C1 segment of cervical spinal cord (tissue), 14 donors: ENCODE data around the gene OR6J1.
A peak's percentile ranks its signal among the peaks of the same experiment; 100 is the strongest.
"Not testable (repeated sequence)": the region's sequence is repeated elsewhere in the genome, so short reads cannot be mapped to it uniquely, and the experiment has no call there.

Source experiments
- DNase-seq, 14 donors: peaks; one replicate each; lab custom pipeline; 2025; lab: John Stamatoyannopoulos, UW

OR6J1 gene

GRCh38 chr14:22644305-22644635 lies at the start of gene OR6J1:
Gene OR6J1, minus strand, starts transcription at chr14:22644352. Its CDS starts 9,541 bp downstream, at chr14:22634811.
- DNase-seq: no peak

- DNase-seq: no peak
These were observed 48.0 kb upstream of the OR6J1 start for GRCh38 chr14:22692194-22692593.

- no peak for DNase-seq
These were observed 47.0 kb upstream of the OR6J1 start for GRCh38 chr14:22691171-22691570.

- DNase-seq: no peak
These were observed 45.0 kb upstream of the OR6J1 start for GRCh38 chr14:22689199-22689598.

- DNase-seq: not testable (repeated sequence)
These were observed 43.8 kb upstream of the OR6J1 start for GRCh38 chr14:22687969-22688368.

- not testable (repeated sequence) for DNase-seq
These were observed 42.0 kb upstream of the OR6J1 start for GRCh38 chr14:22686176-22686611.

- DNase-seq: no peak
These were observed 41.3 kb upstream of the OR6J1 start for GRCh38 chr14:22685467-22685866.

GRCh38 chr14:22683428-22683827 lies 39.3 kb upstream of the OR6J1 start:
- not testable (repeated sequence) for DNase-seq

GRCh38 chr14:22678221-22678620 lies 34.1 kb upstream of the OR6J1 start:
- DNase-seq: no peak

- DNase-seq: not testable (repeated sequence)
These were observed 33.4 kb upstream of the OR6J1 start for GRCh38 chr14:22677551-22677950.

GRCh38 chr14:22671622-22672021 lies 27.5 kb upstream of the OR6J1 start:
- no peak for DNase-seq

- DNase-seq: no peak
These were observed 24.7 kb upstream of the OR6J1 start for GRCh38 chr14:22668863-22669262.

GRCh38 chr14:22668417-22668816 lies 24.3 kb upstream of the OR6J1 start:
- DNase-seq: no peak

GRCh38 chr14:22667881-22668280 lies 23.7 kb upstream of the OR6J1 start:
- DNase-seq: no peak

GRCh38 chr14:22666203-22666893 lies 22.2 kb upstream of the OR6J1 start:
- DNase-seq: no peak

GRCh38 chr14:22664261-22664660 lies 20.1 kb upstream of the OR6J1 start:
- no peak for DNase-seq

GRCh38 chr14:22660654-22661053 lies 16.5 kb upstream of the OR6J1 start:
- no peak for DNase-seq

- DNase-seq: no peak
These were observed 14.8 kb upstream of the OR6J1 start for GRCh38 chr14:22658946-22659345.

- DNase-seq: no peak
These were observed 13.7 kb upstream of the OR6J1 start for GRCh38 chr14:22657861-22658260.

- no peak for DNase-seq
These were observed 13.0 kb upstream of the OR6J1 start for GRCh38 chr14:22656945-22657731.

- DNase-seq: no peak
These were observed 12.1 kb upstream of the OR6J1 start for GRCh38 chr14:22656226-22656625.

- peak in 6 of 14 donors; percentile 0 to 24 (median 4) for DNase-seq
These were observed 9.0 kb upstream of the OR6J1 start for GRCh38 chr14:22653012-22653621.

GRCh38 chr14:22651586-22651985 lies 7.4 kb upstream of the OR6J1 start:
- DNase-seq: no peak
